Bronchial epithelial cell (primary cell): ENCODE results near the gene SELL. TPM values are rescaled to one million over a fixed set of nuclear protein-coding genes. Genes with fewer than 3 reads are reported as not detected.
"Not testable (repeated sequence)": the region's sequence is repeated elsewhere in the genome, so short reads cannot be mapped to it uniquely, and the experiment has no call there.

Source experiments
- DNase-seq: peaks from one replicate; pipeline ENCODE4 v3.0.0-alpha.2; 2010; ENCODE audit warnings: low read depth
- FAIRE-seq: peaks from 2 replicates; lab custom pipeline; 2011; peaks lifted over from hg19 to GRCh38; lab: Jason Lieb, UNC
- H3K27me3 ChIP-seq: 2 replicates; pipeline ENCODE4 v1.5.1; 2011; ENCODE audit warnings: low read length; ENCODE audit not compliant: control insufficient read depth, insufficient read depth
- H3K36me3 ChIP-seq: 2 replicates; pipeline ENCODE4 v1.5.1; 2011; ENCODE audit warnings: low read length; ENCODE audit not compliant: control insufficient read depth, insufficient read depth
- H3K4me3 ChIP-seq: 2 replicates; pipeline ENCODE4 v1.5.1; 2011; ENCODE audit warnings: mild to moderate bottlenecking, low read depth, low read length, control low read depth
- total RNA-seq: library from RNA; depleted of rRNA; stranded (reverse); fragments of >200 nt; gene quantifications from 2 replicates; pipeline ENCODE4 v1.2.1, GENCODE V29; 2014
- TF ChIP-seq, protein P1 (sequence below): IDR thresholded peaks from 2 replicates; pipeline ENCODE4 v1.5.1; 2011; ENCODE audit warnings: mild to moderate bottlenecking, moderate library complexity, low read length, control low read depth, inconsistent platforms; ENCODE audit not compliant: insufficient read depth, severe bottlenecking

Gene SELL
- total RNA-seq, 1 donor from 2014 or later = not detected

GRCh38 chr1:169667227-169667639 lies 44.2 kb downstream of the SELL start:
- H3K4me3 ChIP-seq, DNase-seq, H3K36me3 ChIP-seq, H3K27me3 ChIP-seq, FAIRE-seq: not testable (repeated sequence)

- not testable (repeated sequence) for DNase-seq, FAIRE-seq, H3K27me3 ChIP-seq
These were observed 48.7 kb downstream of the SELL start for GRCh38 chr1:169662680-169663079.

DNA sequence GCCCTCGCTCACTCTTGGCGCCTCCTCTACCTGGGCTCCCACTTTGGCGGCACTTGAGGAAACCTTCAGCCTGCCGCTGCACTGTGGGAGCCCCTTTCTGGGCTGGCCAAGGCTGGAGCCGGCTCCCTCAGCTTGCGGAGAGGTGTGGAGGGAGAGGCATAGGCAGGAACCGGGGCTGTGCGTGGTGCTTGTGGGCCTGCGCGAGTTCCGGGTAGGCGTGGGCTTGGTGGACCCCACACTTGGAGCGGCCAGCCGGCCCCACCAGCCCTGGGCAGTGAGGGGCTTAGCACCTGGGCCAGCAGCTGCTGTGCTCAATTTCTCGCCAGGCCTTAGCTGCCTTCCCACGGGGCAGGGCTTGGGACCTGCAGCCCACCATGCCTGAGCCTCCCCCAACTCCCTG lies 50.4 kb downstream of the SELL start:
- not testable (repeated sequence) for FAIRE-seq, H3K36me3 ChIP-seq

More at GRCh38 chr1:169662680-169663079, 48.7 kb downstream of the SELL start:
- H3K36me3 ChIP-seq, H3K4me3 ChIP-seq: not testable (repeated sequence)

GRCh38 chr1:169658777-169659176 lies 52.6 kb downstream of the SELL start:
- not testable (repeated sequence) for DNase-seq, H3K36me3 ChIP-seq, H3K4me3 ChIP-seq, H3K27me3 ChIP-seq, FAIRE-seq

More for the DNA sequence above, 50.4 kb downstream of the SELL start:
- not testable (repeated sequence) for H3K27me3 ChIP-seq, H3K4me3 ChIP-seq, DNase-seq

DNA sequence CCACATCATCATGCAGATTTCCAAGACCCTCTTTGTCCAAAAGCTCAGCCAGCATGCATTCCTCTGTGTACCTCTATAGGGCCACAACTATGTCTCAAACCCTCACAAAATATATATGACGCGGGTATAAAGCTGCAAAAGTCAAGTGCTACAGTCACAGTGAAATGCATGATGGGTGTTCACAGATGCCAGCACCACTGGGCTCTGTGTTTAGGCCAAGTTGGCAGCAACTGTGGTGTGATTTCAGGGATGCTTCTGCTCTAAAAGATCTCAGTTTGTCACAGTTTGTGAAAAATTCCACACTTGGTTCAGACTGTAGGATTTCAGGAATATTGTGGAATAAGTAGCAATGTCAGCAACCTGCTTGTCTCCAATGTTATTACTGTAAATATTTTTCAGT lies 57.5 kb downstream of the SELL start:
- TF ChIP-seq, protein P1, sequence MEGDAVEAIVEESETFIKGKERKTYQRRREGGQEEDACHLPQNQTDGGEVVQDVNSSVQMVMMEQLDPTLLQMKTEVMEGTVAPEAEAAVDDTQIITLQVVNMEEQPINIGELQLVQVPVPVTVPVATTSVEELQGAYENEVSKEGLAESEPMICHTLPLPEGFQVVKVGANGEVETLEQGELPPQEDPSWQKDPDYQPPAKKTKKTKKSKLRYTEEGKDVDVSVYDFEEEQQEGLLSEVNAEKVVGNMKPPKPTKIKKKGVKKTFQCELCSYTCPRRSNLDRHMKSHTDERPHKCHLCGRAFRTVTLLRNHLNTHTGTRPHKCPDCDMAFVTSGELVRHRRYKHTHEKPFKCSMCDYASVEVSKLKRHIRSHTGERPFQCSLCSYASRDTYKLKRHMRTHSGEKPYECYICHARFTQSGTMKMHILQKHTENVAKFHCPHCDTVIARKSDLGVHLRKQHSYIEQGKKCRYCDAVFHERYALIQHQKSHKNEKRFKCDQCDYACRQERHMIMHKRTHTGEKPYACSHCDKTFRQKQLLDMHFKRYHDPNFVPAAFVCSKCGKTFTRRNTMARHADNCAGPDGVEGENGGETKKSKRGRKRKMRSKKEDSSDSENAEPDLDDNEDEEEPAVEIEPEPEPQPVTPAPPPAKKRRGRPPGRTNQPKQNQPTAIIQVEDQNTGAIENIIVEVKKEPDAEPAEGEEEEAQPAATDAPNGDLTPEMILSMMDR = no peak
- Histone ChIP-seq H3K4me3 (no peak overlapping the region), H3K36me3 (no peaks in the 10 kb centered on the region), H3K27me3 (peaks cover 3% of the 10 kb centered on the region)
- FAIRE-seq (no peak), DNase-seq (no peak)

- no peaks in the 10 kb centered on the region for H3K27me3 ChIP-seq
- DNase-seq = no peak
- H3K36me3 ChIP-seq = no peaks in the 10 kb centered on the region
- H3K4me3 ChIP-seq = no peak overlapping the region
- FAIRE-seq = no peak
- TF ChIP-seq, protein P1 = no peak
These were observed 60.4 kb downstream of the SELL start for GRCh38 chr1:169651035-169651434.

DNA sequence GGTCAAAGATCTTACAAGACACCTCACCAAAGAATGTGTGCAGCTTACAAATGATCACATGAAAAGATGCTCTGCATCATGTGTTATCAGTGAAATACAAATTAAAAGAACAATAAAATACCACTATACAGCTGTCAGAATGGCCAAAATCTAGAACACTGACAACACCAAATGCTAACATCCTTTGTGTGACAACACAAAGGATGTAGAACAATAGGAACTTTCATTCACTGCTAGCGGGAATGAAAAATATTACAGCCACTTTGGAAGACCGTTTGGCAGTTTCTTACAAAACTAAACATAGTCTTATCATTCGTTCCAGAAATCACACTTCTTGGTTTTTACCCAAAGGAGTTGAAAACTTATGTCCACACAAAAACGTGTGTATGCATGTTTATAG lies 60.9 kb downstream of the SELL start:
- TF ChIP-seq, protein P1 = no peak
- FAIRE-seq (no peak), DNase-seq (no peak)
- no peak overlapping the region for H3K4me3 ChIP-seq
- no peaks in the 10 kb centered on the region for H3K27me3 ChIP-seq
- no peaks in the 10 kb centered on the region for H3K36me3 ChIP-seq

DNA sequence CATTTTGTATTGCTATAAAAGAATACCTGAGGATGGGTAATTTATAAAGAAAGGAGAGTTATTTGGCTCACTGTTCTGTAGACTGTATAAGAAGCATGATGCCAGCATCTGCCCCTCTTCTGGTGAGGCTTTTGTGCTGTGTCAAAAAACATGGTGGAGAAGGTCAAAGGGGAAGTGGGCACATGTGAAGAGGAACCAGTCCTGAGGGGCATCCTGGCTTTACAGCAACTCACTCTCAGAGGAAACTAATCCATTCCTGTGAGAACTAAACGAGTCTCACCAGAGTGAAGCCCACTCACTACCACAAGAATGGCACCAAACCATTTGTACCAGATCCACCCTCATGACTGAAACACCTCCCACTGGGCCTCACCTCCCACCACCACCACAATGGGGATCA lies 62.7 kb downstream of the SELL start:
- H3K27me3 ChIP-seq = no peaks in the 10 kb centered on the region
- FAIRE-seq (no peak), DNase-seq (no peak)
- no peaks in the 10 kb centered on the region for H3K36me3 ChIP-seq
- no peak overlapping the region for H3K4me3 ChIP-seq
- TF ChIP-seq, protein P1 = no peak
